CD14-positive monocyte (primary cell): ENCODE results near the gene FOXA3. TPM values are rescaled to one million over a fixed set of nuclear protein-coding genes. Genes with fewer than 3 reads are reported as not detected.
A peak's percentile ranks its signal among the peaks of the same experiment; 100 is the strongest.

Experiments used
- DNase-seq, 3 donors: peaks; one replicate each; pipeline ENCODE4 v3.0.0-alpha.2; 2011 to 2022
- H2AFZ ChIP-seq: 2 replicates; pipeline ENCODE4 v1.6.0; 2012; ENCODE audit warnings: mild to moderate bottlenecking, low read depth, low read length, inconsistent platforms; ENCODE audit not compliant: insufficient read depth, poor library complexity, severe bottlenecking
- H3K27ac ChIP-seq, 2 donors: 1 replicate in 1 of 2; 2 replicates in 1 of 2; pipeline ENCODE4 v1.5.1; 2012 to 2013; ENCODE audit warnings: low read length in 2 of 2, control low read depth in 1 of 2, inconsistent platforms in 1 of 2, low read depth in 1 of 2, mild to moderate bottlenecking in 1 of 2
- H3K27me3 ChIP-seq, 2 donors: one replicate each; pipeline versions ENCODE4 v1.6.0 to v1.6.1; 2011 to 2013; ENCODE audit warnings: low read length in 2 of 2; ENCODE audit not compliant: control insufficient read depth in 2 of 2, insufficient read depth in 2 of 2
- H3K36me3 ChIP-seq, 2 donors: replicated peaks in 1 of 2; 1 replicate in 1 of 2; 2 replicates in 1 of 2; pipeline versions ENCODE4 v1.5.1 to v1.6.1; 2012 to 2013; ENCODE audit warnings: low read length in 2 of 2, control low read depth in 1 of 2, inconsistent platforms in 1 of 2, mild to moderate bottlenecking in 1 of 2; ENCODE audit not compliant: insufficient read depth in 2 of 2, control insufficient read depth in 1 of 2
- H3K4me1 ChIP-seq, 2 donors: 1 replicate in 1 of 2; 2 replicates in 1 of 2; pipeline versions ENCODE4 v1.5.1 to v1.6.1; 2012 to 2013; ENCODE audit warnings: low read length in 2 of 2, control low read depth in 1 of 2, inconsistent platforms in 1 of 2, mild to moderate bottlenecking in 1 of 2, moderate library complexity in 1 of 2; ENCODE audit not compliant: insufficient read depth in 2 of 2, control insufficient read depth in 1 of 2
- H3K4me2 ChIP-seq: replicated peaks from 2 replicates; pipeline ENCODE3; 2012; ENCODE audit warnings: low read length, moderate library complexity, mild to moderate bottlenecking; ENCODE audit not compliant: poor library complexity, severe bottlenecking; ENCODE audit errors: extremely low read depth
- H3K4me3 ChIP-seq, 3 experiments: fragments of 200-600 bp in 1 of 3; sonication (generic) in 1 of 3; replicated peaks in 1 of 3; 1 replicate in 2 of 3; 2 replicates in 1 of 3; pipeline ENCODE4 v1.5.1; 2011 to 2013; ENCODE audit warnings: low read length in 3 of 3, mild to moderate bottlenecking in 3 of 3, control low read depth in 2 of 3, low read depth in 2 of 3, inconsistent platforms in 1 of 3, moderate library complexity in 1 of 3
- H3K79me2 ChIP-seq: 2 replicates; pipeline ENCODE4 v1.6.0; 2012; ENCODE audit warnings: mild to moderate bottlenecking, control low read depth, inconsistent platforms, low read length, moderate library complexity; ENCODE audit not compliant: insufficient read depth
- H3K9ac ChIP-seq: 2 replicates; pipeline ENCODE4 v1.6.0; 2017; ENCODE audit warnings: low read length, mild to moderate bottlenecking; ENCODE audit not compliant: insufficient read depth, poor library complexity, severe bottlenecking
- H3K9me3 ChIP-seq, 2 donors: replicated peaks in 1 of 2; 1 replicate in 1 of 2; 2 replicates in 1 of 2; pipeline versions ENCODE4 v1.5.1 to v1.6.1; 2012 to 2013; ENCODE audit warnings: low read length in 2 of 2, control low read depth in 1 of 2; ENCODE audit not compliant: control insufficient read depth in 1 of 2, insufficient read depth in 1 of 2
- H4K20me1 ChIP-seq: 2 replicates; pipeline ENCODE4 v1.6.0; 2012; ENCODE audit warnings: mild to moderate bottlenecking, low read length, control low read depth, moderate library complexity; ENCODE audit not compliant: insufficient read depth
- H3K27ac Mint-ChIP-seq, 7 donors: one replicate each; pipeline ENCODE4 v1.8.0; 2020; ENCODE audit warnings: mild to moderate bottlenecking in 7 of 7, mixed read lengths in 7 of 7, moderate library complexity in 6 of 7, inconsistent platforms in 2 of 7
- H3K27me3 Mint-ChIP-seq, 3 donors: one replicate each; pipeline ENCODE4 v1.8.0; 2021 to 2022; ENCODE audit warnings: low read depth in 3 of 3, mild to moderate bottlenecking in 3 of 3, mixed read lengths in 3 of 3, moderate library complexity in 3 of 3, inconsistent platforms in 1 of 3
- H3K36me3 Mint-ChIP-seq, 2 donors: one replicate each; pipeline ENCODE4 v1.8.0; 2020; ENCODE audit warnings: mixed read lengths in 2 of 2, inconsistent platforms in 1 of 2, mild to moderate bottlenecking in 1 of 2
- H3K4me1 Mint-ChIP-seq: one replicate; pipeline ENCODE4 v1.8.0; 2020; ENCODE audit warnings: mild to moderate bottlenecking, mixed read lengths
- H3K4me3 Mint-ChIP-seq, 2 donors: one replicate each; pipeline ENCODE4 v1.8.0; 2020; ENCODE audit warnings: mild to moderate bottlenecking in 2 of 2, mixed read lengths in 2 of 2, moderate library complexity in 1 of 2
- H3K9me3 Mint-ChIP-seq, 7 donors: one replicate each; pipeline ENCODE4 v1.8.0; 2020 to 2022; ENCODE audit warnings: mixed read lengths in 7 of 7, mild to moderate bottlenecking in 6 of 7, moderate library complexity in 6 of 7, inconsistent platforms in 2 of 7
- WGBS: methylation state at CpG from one replicate; pipeline ENCODE4 v1.1.5; 2013; ENCODE audit warnings: missing lambda C conversion rate; ENCODE audit not compliant: insufficient coverage; 5-methylcytosine and 5-hydroxymethylcytosine counted together
- intact Hi-C, 2 donors: fragments of 100-400 bp; cut with micrococcal nuclease; formaldehyde crosslinking; loops; one replicate each; pipeline versions ENCODE4 v1.15.0 to v1.15.1; 2023
- polyA plus RNA-seq, 3 donors: library from polyadenylated mRNA; depleted of rRNA in 1 of 3; unstranded in 2 of 3; stranded (reverse) in 1 of 3; fragments of 300-500 nt in 2 of 3; fragments of >200 nt in 1 of 3; fragmentation: Illumina TruSeq in 2 of 3; gene quantifications; 1 replicate in 2 of 3; 2 replicates in 1 of 3; pipeline ENCODE4 v1.2.3, GENCODE V29; 2012 to 2021
- TF ChIP-seq, protein P1 (sequence below): fragments of 200-600 bp; IDR thresholded peaks from one replicate; pipeline ENCODE4 v1.8.0; 2022; ENCODE audit warnings: antibody characterized with exemption, mild to moderate bottlenecking

The FOXA3 gene
- polyA plus RNA-seq, 3 donors = not detected

DNA sequence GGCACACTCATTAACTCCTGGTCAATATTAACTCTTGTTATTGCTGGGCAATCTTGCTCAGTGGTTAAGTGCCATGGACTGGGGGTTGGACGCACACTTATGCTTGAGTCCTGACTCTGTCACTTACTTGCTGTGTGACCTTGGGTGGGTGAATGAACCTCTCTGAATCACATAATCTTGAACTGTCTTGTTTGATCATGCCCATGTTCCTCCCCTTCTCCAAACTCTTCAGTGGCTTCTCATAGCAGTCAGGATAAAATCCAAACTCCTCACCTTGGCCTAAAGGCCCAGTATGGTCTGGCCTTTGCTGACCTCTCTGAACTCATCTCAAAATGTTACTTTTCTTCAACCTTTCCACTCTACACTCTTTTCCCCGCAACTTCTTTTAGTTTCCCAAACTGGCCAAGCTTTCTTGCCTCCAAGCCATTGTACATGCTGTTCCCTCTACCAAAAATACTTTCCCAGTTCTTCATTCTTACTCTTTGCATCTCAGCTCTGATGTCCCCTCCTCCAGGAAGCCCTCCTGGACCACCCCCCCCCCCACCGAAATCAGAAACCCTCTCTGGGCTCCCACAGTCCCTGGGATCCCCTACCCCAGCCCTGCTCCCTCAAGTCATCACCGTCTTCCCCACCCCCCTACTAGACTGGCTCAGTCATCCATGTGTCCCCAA, 35.9 kb downstream of the FOXA3 start:
- H2AFZ ChIP-seq = no peak overlapping the region
- peaks cover 27 to 39% of the 10 kb centered on the region in 2 donors for H3K4me1 ChIP-seq
- intact Hi-C loops = loop anchor here in 1 of 2 donors (5.0 kb wide), 1 partner anchor 38 kb away; the partner anchor contains the start of genes FOXA3 and SYMPK
- peak overlapping the region in 4 of 7 donors; percentile 2 to 38 (median 9) for H3K27ac Mint-ChIP-seq
- WGBS = 100% methylated on average over 3 of the region's 4 CpGs
- H3K4me3 Mint-ChIP-seq = no peak overlapping the region
- H3K79me2 ChIP-seq = peaks cover 18% of the 10 kb centered on the region
- peaks cover 3 to 11% (median 10%) of the 10 kb centered on the region in 3 donors for H3K27me3 Mint-ChIP-seq
- H3K36me3 ChIP-seq = peaks cover 29 to 54% of the 10 kb centered on the region in 2 donors
- peaks cover 0 to 3% (median 0%) of the 10 kb centered on the region in 7 donors for H3K9me3 Mint-ChIP-seq
- no peak overlapping the region for H3K27ac ChIP-seq
- H3K9me3 ChIP-seq = no peaks in the 10 kb centered on the region
- peaks cover 18% of the 10 kb centered on the region for H4K20me1 ChIP-seq
- peaks cover 28% of the 10 kb centered on the region for H3K4me1 Mint-ChIP-seq
- TF ChIP-seq, protein P1, sequence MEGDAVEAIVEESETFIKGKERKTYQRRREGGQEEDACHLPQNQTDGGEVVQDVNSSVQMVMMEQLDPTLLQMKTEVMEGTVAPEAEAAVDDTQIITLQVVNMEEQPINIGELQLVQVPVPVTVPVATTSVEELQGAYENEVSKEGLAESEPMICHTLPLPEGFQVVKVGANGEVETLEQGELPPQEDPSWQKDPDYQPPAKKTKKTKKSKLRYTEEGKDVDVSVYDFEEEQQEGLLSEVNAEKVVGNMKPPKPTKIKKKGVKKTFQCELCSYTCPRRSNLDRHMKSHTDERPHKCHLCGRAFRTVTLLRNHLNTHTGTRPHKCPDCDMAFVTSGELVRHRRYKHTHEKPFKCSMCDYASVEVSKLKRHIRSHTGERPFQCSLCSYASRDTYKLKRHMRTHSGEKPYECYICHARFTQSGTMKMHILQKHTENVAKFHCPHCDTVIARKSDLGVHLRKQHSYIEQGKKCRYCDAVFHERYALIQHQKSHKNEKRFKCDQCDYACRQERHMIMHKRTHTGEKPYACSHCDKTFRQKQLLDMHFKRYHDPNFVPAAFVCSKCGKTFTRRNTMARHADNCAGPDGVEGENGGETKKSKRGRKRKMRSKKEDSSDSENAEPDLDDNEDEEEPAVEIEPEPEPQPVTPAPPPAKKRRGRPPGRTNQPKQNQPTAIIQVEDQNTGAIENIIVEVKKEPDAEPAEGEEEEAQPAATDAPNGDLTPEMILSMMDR = no peak
- H3K27me3 ChIP-seq = no peaks in the 10 kb centered on the region
- peaks cover 31 to 48% of the 10 kb centered on the region in 2 donors for H3K36me3 Mint-ChIP-seq
- no peak overlapping the region for H3K4me3 ChIP-seq
- H3K9ac ChIP-seq = no peak overlapping the region
- DNase-seq = no peak
- H3K4me2 ChIP-seq = no peak overlapping the region

DNA sequence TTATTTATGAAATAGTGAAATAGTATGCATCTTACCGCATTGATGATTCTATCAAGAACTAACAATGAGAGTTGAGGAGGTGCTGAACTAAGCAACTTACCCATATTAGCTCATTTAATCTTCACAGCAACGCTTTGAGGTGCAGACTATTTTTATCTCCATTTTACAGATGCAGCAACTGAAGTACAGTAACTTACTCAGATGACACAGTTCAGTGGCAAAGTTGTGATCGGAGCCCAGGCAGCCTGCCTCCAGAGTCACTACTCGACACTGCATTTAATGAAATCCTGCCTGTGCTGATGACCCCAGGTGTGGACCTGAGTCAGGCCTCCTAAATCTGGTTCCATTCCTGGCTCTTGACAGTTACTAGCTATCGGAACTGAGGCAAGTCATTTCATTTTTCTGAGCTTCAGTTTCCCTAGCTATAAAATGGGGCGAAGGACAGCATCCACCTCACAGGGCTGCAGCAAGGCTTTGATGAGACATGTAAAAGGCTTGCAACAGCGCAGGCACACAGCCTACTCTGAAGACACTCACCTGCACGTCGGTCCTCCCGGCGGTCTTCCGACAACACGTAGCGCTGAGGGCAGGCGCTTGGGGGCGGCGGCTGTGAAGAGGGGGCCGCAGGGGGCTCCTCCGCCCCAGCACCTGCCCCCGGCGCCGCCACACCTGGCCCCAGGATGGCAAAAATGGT, 36.8 kb downstream of the FOXA3 start:
- Histone ChIP-seq H3K9me3 (no peaks in the 10 kb centered on the region), H3K36me3 (peaks cover 21 to 46% of the 10 kb centered on the region in 2 donors), H4K20me1 (peaks cover 18% of the 10 kb centered on the region), H2AFZ (peak overlapping the region; percentile 98), H3K4me3 (peak overlapping the region; percentile 32 to 94 (median 93)), H3K4me1 (peaks cover 27 to 39% of the 10 kb centered on the region in 2 donors), H3K27ac (no peak overlapping the region), H3K79me2 (peaks cover 18% of the 10 kb centered on the region), H3K4me2 (peak overlapping the region; percentile 97), H3K9ac (peak overlapping the region; percentile 69), H3K27me3 (no peaks in the 10 kb centered on the region)
- Mint-ChIP-seq H3K27me3 (peaks cover 4 to 19% (median 18%) of the 10 kb centered on the region in 3 donors), H3K4me3 (peak overlapping the region; percentile 30 to 71), H3K4me1 (peaks cover 28% of the 10 kb centered on the region), H3K36me3 (peaks cover 23 to 40% of the 10 kb centered on the region in 2 donors), H3K27ac (peak overlapping the region in 1 of 7 donors; percentile 49), H3K9me3 (peaks cover 0 to 3% (median 0%) of the 10 kb centered on the region in 7 donors)
- intact Hi-C loops = loop anchor here in 1 of 2 donors (5.0 kb wide), 1 partner anchor 39 kb away; the partner anchor contains the start of genes FOXA3 and SYMPK
- TF ChIP-seq, protein P1 = no peak
- DNase-seq = no peak
- 87% methylated on average over 21 of the region's 22 CpGs for WGBS
